Kidney (tissue), 14 donors: Measurements from ENCODE around the gene MTA3. TPM values are rescaled to one million over a fixed set of nuclear protein-coding genes. Genes with fewer than 3 reads are reported as not detected.

Experiments used
- DNase-seq, 5 donors: peaks; one replicate each; pipeline ENCODE4 v3.0.0-alpha.2; 2013 to 2020
- FAIRE-seq: peaks from 2 replicates; lab custom pipeline; 2012; peaks lifted over from hg19 to GRCh38; lab: Jason Lieb, UNC
- H3K27ac ChIP-seq, 2 donors: one replicate each; pipeline ENCODE4 v1.7.0; 2013; ENCODE audit warnings: low read depth in 2 of 2, low read length in 2 of 2, inconsistent platforms in 1 of 2
- H3K27me3 ChIP-seq: one replicate; pipeline ENCODE4 v1.7.1; 2013; ENCODE audit warnings: low read length, inconsistent platforms; ENCODE audit not compliant: control insufficient read depth, insufficient read depth
- H3K36me3 ChIP-seq, 3 donors: one replicate each; pipeline versions ENCODE4 v1.7.0 to v1.7.1; 2013; ENCODE audit warnings: low read length in 3 of 3, control low read depth in 1 of 3, inconsistent platforms in 1 of 3; ENCODE audit not compliant: insufficient read depth in 3 of 3, control insufficient read depth in 2 of 3
- H3K4me1 ChIP-seq, 3 donors: one replicate each; pipeline versions ENCODE4 v1.7.0 to v1.7.1; 2013; ENCODE audit warnings: low read length in 3 of 3, inconsistent platforms in 1 of 3, low read depth in 1 of 3; ENCODE audit not compliant: control insufficient read depth in 2 of 3, insufficient read depth in 2 of 3
- H3K4me3 ChIP-seq, 3 donors: one replicate each; pipeline versions ENCODE4 v1.7.0 to v1.8.1; 2013; ENCODE audit warnings: low read length in 3 of 3, control low read depth in 1 of 3, inconsistent platforms in 1 of 3
- H3K9ac ChIP-seq, 3 donors: one replicate each; pipeline versions ENCODE4 v1.7.0 to v1.7.1; 2013; ENCODE audit warnings: low read length in 3 of 3, control low read depth in 1 of 3, inconsistent platforms in 1 of 3
- H3K9me3 ChIP-seq, 3 donors: one replicate each; pipeline versions ENCODE4 v1.7.0 to v1.7.1; 2013; ENCODE audit warnings: low read length in 3 of 3, control low read depth in 1 of 3, inconsistent platforms in 1 of 3; ENCODE audit not compliant: control insufficient read depth in 2 of 3, insufficient read depth in 1 of 3
- CTCF ChIP-seq: IDR thresholded peaks from 3 replicates; pipeline ENCODE4 v1.5.1; 2012; ENCODE audit warnings: mild to moderate bottlenecking, moderate library complexity, borderline replicate concordance; ENCODE audit not compliant: insufficient read depth; ENCODE audit errors: extremely low read depth
- intact Hi-C: fragments of 100-400 bp; cut with DNase I; formaldehyde crosslinking; loops from one replicate; pipeline ENCODE4 v1.11.1; 2022
- polyA plus RNA-seq: library from polyadenylated mRNA; stranded (reverse); fragments of 350-450 nt; fragmentation: Illumina TruSeq; extraction: RNeasy Lipid Tissue Mini Kit (QIAGEN cat#74804); gene quantifications from one replicate; pipeline ENCODE4 v1.2.3, GENCODE V29; 2014; ENCODE audit warnings: low read depth, low replicate concordance; ENCODE audit not compliant: insufficient read depth
- total RNA-seq: library from RNA; stranded (reverse); fragmentation: NEBNext Ultra II Directional; extraction: Animal tissue kit (Norgen Biotek cat#: 25700); gene quantifications from one replicate; pipeline ENCODE4 v1.2.1, GENCODE V29; 2021
- donor health status: control.
- donor health status: control.
- donor health status: control.
- donor health status: control.
- donor health status: control.
- donor health status: DM: yes; HTN: yes; CAD: no.
- donor health status: Normal renal cell carcinoma (clear cell type).

Gene MTA3
- total and polyA plus RNA-seq, 2 donors from 2014 or later, result 27.7 to 35.2 TPM

DNA sequence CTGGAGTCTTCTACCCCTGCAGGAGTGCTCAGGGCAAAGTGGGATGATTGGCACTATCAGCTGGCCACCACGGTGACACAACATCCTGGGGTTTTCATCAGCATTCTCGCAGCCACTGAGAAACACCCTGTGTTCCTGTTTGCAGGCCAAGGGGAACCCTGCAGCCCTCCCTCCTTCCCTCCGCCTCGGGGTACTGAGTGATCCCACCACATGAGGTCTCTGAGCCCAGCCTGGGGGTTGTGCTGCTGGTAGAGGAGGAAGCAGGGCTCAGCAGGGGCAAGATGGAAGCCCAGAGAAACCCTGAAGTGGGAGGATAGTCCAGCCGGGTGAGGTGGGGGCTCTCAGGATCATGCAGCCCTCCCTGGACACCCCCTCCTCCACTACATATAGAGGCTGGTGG lies 195.7 kb downstream of the MTA3 start, which contains the start of gene OXER1:
Gene OXER1 (minus strand): TSS at position 40 of the 400 bp plus-strand sequence. CDS start 73 bp downstream, outside the sequence.
- H3K9ac ChIP-seq, result no peak within 1 kb of the TSS

GRCh38 chr2:42764901-42765300 lies 196.5 kb downstream of the MTA3 start:
- Histone ChIP-seq H3K4me1 (no peaks in the 10 kb centered on the region), H3K9ac (no peak overlapping the region), H3K27ac (no peak overlapping the region), H3K36me3 (no peaks in the 10 kb centered on the region), H3K4me3 (no peak overlapping the region), H3K27me3 (no peaks in the 10 kb centered on the region), H3K9me3 (no peaks in the 10 kb centered on the region)
- no peak for DNase-seq
- intact Hi-C loops, result no loop called here
- no peak for FAIRE-seq
- no peak for TF ChIP-seq CTCF

More for the DNA sequence above, 195.7 kb downstream of the MTA3 start, which contains the start of gene OXER1:
- FAIRE-seq (no peak), DNase-seq (no peak)
- H3K27me3 ChIP-seq, result no peaks in the 10 kb centered on the region
- no peak within 1 kb of the TSS for H3K4me3 ChIP-seq
- intact Hi-C loops, result no loop called here
- no peaks in the 10 kb centered on the region for H3K4me1 ChIP-seq
- no peak within 1 kb of the TSS for H3K27ac ChIP-seq
- H3K9me3 ChIP-seq, result no peaks in the 10 kb centered on the region
- TF ChIP-seq CTCF, result no peak
- H3K36me3 ChIP-seq, result no peaks in the 10 kb centered on the region

DNA sequence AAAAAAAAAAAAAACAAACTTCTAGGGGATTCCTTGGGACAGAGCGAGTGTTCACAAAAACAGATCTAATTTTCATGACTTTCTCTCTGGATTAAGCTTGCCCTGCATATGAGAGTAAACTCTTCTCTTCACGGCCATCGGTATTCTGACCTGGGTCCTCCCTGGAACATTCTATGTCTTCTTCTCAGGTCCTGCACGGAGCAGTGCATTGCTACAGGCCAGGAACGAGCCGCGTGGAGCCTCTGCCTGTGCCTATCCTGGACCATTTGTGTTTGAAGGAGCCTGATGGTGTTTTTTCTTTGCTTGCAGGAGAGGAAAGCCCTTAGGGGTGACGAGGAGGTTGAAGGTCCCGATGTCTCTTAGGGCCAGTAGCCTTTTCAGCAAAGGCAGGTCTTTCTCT lies 197.3 kb downstream of the MTA3 start:
- no peak for DNase-seq
- intact Hi-C loops, result no loop called here
- TF ChIP-seq CTCF, result no peak

More for the DNA sequence above, 197.3 kb downstream of the MTA3 start:
- no peaks in the 10 kb centered on the region for H3K36me3 ChIP-seq
- no peak overlapping the region for H3K9ac ChIP-seq
- no peak overlapping the region for H3K4me3 ChIP-seq
- H3K9me3 ChIP-seq, result no peaks in the 10 kb centered on the region
- no peak for FAIRE-seq
- no peak overlapping the region for H3K27ac ChIP-seq
- no peaks in the 10 kb centered on the region for H3K27me3 ChIP-seq
- H3K4me1 ChIP-seq, result no peaks in the 10 kb centered on the region
